Retinal pigment epithelial cell (primary cell): ENCODE data around the gene FILIP1.

Source experiments
- DNase-seq: peaks from one replicate; pipeline ENCODE4 v3.0.0-alpha.2; 2010; ENCODE audit warnings: low read depth
- H3K4me3 ChIP-seq: 2 replicates; pipeline ENCODE4 v1.5.1; 2011; ENCODE audit warnings: mild to moderate bottlenecking, low read length, control low read depth, moderate library complexity
- TF ChIP-seq, protein P1 (sequence below): conservative IDR thresholded peaks from 2 replicates; pipeline ENCODE4 v1.5.1; 2011; ENCODE audit warnings: low read depth, low read length, control low read depth, inconsistent platforms

Gene FILIP1

GRCh38 chr6:75463061-75463460 is 30.5 kb downstream of the FILIP1 start:
- no peak for DNase-seq
- H3K4me3 ChIP-seq: no peak overlapping the region
- TF ChIP-seq, protein P1, sequence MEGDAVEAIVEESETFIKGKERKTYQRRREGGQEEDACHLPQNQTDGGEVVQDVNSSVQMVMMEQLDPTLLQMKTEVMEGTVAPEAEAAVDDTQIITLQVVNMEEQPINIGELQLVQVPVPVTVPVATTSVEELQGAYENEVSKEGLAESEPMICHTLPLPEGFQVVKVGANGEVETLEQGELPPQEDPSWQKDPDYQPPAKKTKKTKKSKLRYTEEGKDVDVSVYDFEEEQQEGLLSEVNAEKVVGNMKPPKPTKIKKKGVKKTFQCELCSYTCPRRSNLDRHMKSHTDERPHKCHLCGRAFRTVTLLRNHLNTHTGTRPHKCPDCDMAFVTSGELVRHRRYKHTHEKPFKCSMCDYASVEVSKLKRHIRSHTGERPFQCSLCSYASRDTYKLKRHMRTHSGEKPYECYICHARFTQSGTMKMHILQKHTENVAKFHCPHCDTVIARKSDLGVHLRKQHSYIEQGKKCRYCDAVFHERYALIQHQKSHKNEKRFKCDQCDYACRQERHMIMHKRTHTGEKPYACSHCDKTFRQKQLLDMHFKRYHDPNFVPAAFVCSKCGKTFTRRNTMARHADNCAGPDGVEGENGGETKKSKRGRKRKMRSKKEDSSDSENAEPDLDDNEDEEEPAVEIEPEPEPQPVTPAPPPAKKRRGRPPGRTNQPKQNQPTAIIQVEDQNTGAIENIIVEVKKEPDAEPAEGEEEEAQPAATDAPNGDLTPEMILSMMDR: no peak

GRCh38 chr6:75460681-75461080 is 32.9 kb downstream of the FILIP1 start:
- DNase-seq: no peak
- no peak overlapping the region for H3K4me3 ChIP-seq
- TF ChIP-seq, protein P1: no peak

- no peak for DNase-seq
- TF ChIP-seq, protein P1: no peak
- H3K4me3 ChIP-seq: no peak overlapping the region
These were observed 34.7 kb downstream of the FILIP1 start for GRCh38 chr6:75458895-75459294.

GRCh38 chr6:75450903-75451302 is 42.7 kb downstream of the FILIP1 start:
- DNase-seq: no peak
- no peak overlapping the region for H3K4me3 ChIP-seq
- TF ChIP-seq, protein P1: no peak

DNA sequence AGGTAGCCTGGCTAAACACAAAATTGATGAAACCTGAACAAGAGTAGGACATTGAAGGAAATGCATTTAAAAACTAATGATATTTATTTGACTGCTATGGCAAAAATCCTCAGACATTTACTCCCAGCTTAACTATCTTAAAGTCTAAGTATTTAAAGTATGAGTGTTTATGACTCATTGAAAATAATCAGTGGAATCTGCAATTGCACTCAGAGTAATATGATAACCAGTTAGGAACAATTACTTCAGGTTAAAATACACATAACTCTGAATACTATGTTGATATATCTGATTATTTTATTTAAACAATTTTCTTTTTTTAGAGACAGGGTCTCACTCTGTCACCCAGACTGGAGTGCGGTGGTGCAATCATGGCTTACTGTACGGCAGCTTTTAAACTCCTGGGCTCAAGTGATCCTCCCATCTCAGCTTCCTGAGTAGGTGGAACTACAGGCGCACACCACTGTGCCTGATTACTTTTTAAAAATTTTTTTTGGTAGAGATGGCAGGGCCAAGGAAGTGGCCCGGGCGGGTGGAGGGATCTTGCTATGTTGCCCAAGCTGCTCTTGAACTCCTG is 43.9 kb downstream of the FILIP1 start:
- TF ChIP-seq, protein P1: no peak
- DNase-seq: peak; percentile 48

GRCh38 chr6:75446241-75446880 is 47.2 kb downstream of the FILIP1 start:
- no peak for DNase-seq
- TF ChIP-seq, protein P1: no peak
- H3K4me3 ChIP-seq: no peak overlapping the region

More for the DNA sequence above, 43.9 kb downstream of the FILIP1 start:
- H3K4me3 ChIP-seq: no peak overlapping the region

DNA sequence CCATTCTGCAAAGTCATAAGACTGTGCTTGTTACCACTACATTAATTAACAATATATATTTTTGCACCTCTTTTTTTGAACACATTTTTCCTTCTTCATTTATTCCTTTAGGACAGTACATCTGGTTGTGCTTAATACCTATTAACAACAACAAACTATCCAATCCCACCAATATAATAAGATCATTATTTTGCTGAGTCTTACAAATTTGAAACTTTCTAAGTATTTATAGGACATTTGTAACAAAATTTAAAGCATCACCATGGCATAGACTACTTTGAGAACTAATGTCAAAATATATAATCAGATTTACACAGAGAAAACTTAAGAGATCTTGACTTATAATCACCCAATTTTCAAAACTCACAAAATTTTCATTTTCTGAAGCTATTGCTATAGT is 47.9 kb downstream of the FILIP1 start:
- TF ChIP-seq, protein P1: no peak
- no peak for DNase-seq

More for the DNA sequence above, 47.9 kb downstream of the FILIP1 start:
- no peak overlapping the region for H3K4me3 ChIP-seq
